Activated gamma-delta T cell treated with Interleukin-2 at 50 U/mL for 16 hours (primary cell): ENCODE measurements around the gene PCSK1.
"Not testable (repeated sequence)": the region's sequence is repeated elsewhere in the genome, so short reads cannot be mapped to it uniquely, and the experiment has no call there.

ENCODE experiments used
- DNase-seq: peaks from one replicate; pipeline ENCODE4 v3.0.0-alpha.2; 2020

Gene PCSK1

DNA sequence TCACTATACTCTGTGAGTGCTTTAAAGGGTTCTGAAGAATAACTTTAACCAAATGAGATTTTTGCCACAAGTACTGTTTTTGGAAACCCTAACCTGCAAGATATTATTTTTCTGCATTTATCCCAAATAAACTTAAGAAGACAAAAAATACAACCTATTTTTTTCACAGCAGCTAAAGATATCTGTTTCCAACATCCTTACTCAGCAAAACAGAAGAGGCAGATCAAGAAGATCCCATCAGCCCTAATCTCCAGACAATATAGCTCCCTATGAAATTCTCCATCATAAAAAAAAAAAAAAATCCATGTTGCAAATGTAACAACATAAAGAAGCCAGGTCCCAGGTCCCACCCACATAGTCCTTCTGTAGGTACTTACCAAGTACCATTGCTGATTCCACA, 7.6 kb downstream of the PCSK1 start:
- no peak for DNase-seq

- DNase-seq, result no peak
Measured at GRCh38 chr5:96415897-96416296, 17.2 kb downstream of the PCSK1 start.

- DNase-seq, result no peak
Measured at GRCh38 chr5:96412868-96413449, 20.1 kb downstream of the PCSK1 start.

GRCh38 chr5:96410013-96410412, 23.0 kb downstream of the PCSK1 start:
- no peak for DNase-seq

DNA sequence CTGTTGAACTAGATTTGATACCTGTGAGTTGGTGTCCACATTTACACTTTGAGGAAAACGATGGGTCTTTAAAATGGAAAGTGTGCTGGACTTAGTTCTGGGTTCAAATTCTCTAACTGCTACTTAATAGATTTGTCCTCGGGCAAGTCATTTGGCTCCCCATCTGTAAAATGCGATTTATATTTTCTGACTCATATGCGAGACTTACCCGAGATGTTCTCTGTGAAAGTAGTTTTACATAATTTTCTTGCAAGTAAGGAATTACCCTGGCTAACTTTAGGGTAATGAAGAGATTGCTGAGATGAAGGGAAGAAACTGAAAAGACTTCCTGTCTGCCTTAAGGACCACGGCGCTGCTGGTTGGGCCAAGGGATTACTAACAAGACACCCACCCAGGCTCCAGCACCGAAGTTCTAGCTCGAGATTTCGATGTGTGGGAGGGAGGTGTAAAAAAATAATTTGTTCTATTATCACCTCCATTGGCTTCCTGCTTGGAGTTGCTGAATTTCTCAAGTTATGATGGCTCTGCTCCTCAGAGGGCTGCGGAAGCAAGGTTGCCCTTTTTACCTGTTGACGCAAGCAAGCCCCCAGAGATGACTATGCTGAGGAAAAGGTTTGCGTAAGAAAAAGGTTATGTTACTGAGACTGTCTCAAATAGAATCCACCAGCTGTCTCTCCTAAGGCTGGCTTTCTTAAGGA, 24.1 kb downstream of the PCSK1 start:
- no peak for DNase-seq

DNA sequence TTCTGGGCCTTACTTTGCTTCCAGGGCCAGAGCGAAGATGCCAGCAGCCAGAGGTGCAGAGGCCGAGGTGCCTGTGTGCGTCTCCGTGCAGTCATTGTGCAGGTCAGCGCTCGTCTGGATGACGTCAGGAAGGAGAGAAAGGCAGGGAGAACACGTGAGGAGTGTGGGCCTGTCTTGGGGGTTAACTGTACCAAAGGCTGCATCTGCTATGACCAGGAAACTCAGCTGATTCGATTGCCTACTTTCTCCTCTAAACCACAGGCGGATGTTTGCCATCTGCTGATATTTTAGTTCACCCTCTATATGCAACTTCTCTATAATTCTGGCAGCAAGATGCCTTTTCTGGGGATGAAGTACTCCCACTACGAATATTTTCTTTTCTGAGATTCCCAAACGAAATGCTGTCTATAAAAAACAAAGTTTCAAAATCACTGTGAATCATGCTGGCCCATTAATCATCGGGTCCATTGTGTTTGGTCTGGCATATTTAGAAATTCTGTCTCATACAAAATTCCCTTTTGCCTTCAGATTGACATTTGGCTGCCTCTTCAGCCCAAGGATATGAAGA, 24.8 kb downstream of the PCSK1 start:
- DNase-seq, result no peak

- no peak for DNase-seq
Measured at GRCh38 chr5:96407436-96407835, 25.6 kb downstream of the PCSK1 start.

DNA sequence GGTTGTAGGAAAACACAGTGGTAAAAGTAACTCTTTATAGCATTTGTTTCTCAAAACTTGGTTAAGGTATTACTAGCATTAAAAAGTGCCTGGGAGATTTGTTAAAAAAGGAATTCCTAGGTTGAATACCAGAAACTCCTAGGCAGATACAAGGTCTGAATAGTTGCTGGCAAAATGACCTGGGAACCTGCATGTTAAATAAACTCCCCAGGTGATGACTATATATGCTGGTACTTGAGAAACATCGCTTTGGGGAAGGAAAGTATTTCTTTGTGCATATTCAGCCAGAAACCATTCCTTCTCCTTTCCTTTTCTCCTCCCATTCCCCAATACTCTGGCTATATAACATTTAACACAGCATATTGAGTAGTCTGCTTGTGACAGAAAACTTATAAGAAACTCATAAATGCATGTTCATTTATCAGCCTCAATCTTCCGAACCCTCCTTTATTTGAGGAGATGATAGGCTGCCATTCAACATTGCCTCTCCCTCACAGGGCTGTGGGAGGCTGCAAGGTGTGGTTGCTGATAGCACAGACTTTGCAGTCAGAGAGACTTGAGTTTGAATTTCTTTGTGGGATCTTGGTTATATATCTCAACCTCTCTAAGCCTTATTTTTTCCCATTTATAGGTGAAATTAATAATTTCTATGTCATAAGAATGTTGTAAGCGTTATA, 28.7 kb downstream of the PCSK1 start:
- DNase-seq, result no peak

GRCh38 chr5:96402500-96402899, 30.5 kb downstream of the PCSK1 start:
- no peak for DNase-seq

DNA sequence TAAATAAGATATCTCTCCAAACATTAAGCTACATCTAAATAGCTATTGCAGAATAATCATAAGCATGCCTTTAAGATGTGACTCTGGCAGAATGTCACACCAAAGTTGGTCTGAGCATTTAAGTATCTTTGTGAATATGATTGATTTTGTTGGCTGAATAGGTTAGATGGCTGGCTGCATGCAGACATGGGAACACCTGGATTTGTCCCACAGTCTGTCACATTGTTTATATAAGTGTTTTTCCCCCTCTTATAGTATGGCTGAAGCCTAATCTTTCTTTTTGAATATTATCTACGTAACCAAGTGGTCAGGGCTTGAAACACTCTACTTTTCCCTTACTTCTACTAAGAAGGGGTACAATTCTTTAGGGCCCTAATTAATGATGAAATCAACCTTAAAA, 36.2 kb downstream of the PCSK1 start:
- no peak for DNase-seq

DNA sequence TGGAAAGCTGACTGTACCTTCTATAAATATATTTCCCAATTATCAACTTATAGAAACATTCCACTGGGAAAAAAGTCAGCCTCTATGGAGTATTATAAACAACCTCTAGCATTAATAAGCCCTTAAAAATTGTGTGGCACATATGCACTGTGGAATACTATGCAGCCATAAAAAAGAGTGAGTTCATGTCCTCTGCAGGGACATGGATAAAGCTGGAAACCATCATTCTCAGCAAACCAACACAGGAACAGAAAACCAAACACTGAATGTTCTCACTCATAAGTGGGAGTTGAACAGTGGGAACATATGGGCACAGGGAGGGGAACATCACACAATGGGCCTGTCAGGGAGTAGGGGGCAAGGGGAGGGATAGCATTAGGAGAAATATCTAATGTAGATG, 37.8 kb downstream of the PCSK1 start:
- not testable (repeated sequence) for DNase-seq

DNA sequence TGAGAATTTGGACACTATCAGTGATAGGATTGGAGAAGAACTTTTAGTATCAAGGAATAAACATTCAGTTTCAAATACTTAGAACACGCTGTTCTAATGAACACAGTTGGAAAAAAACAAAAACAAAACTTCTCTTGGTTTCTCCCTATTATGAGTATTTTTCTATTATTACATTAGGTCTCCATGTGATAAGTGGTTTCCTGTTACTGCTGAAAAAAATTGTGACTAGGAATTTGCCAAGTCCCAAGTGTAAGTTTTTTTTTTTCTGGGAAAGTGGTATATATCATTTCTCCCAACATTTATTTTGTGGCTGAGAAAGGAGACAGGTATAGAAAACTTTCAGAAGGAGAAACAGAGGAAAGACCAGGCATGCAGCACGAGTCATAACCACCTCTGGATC, 41.1 kb downstream of the PCSK1 start:
- DNase-seq, result no peak

GRCh38 chr5:96388176-96388575, 44.9 kb downstream of the PCSK1 start:
- no peak for DNase-seq

- no peak for DNase-seq
Measured at GRCh38 chr5:96387616-96388015, 45.4 kb downstream of the PCSK1 start.

- no peak for DNase-seq
Measured at GRCh38 chr5:96385538-96385937, 47.5 kb downstream of the PCSK1 start.

DNA sequence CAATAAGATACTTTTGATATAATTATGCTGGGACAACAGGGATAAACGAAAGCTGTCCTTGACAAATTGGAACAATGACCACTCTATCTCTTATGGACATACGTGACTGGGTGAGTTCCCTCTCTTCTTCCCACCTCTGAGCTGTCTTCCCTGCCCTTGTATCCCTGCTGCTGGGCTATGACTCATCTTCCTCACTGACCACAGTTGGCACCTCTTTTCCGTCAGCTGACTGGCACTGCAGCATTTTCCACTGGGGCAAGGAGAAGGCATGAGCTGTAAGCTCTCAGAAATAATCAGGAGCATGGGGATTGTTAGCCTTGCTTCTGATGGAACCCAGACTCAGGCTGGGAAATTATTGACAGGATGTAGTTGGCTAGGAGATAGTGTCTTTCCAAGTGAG, 48.7 kb downstream of the PCSK1 start:
- no peak for DNase-seq

DNA sequence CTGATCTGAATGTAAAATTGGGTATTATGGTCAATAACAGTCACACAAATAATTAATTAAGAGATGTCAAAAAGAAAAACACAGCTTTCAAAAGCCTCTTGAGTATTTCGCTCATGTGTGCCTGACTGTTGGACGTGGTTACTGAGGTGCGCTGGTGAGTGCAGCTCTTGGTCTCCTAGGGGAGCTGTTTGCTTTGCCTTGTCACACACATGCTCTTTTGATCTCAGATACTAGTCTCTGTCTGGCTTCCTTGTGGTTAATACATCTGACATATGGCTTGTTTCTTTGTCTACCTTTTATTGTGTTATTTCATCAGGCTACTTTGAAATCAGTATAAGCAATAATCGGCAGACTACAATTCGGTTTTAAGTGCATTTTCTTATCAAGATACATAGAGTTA, 51.5 kb downstream of the PCSK1 start:
- DNase-seq, result no peak

- DNase-seq, result no peak
Measured at GRCh38 chr5:96379896-96380295, 53.2 kb downstream of the PCSK1 start.

DNA sequence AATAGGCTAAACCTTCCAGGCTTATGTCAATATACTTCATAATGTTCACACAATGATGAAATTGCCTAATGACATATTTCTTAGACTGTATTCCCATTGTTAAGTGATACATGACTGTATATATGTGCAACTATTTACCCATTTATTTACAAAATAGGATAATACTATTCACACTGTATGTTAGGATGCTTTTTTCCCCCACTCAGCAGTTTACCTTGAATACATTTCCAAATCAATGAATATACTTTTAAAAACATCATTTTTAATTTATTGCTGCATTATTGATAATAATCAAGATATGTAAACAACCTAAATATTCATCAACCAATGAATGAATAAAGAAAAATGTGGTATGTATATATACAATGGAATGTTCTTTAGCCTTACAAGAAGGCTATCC, 55.5 kb downstream of the PCSK1 start:
- no peak for DNase-seq

DNA sequence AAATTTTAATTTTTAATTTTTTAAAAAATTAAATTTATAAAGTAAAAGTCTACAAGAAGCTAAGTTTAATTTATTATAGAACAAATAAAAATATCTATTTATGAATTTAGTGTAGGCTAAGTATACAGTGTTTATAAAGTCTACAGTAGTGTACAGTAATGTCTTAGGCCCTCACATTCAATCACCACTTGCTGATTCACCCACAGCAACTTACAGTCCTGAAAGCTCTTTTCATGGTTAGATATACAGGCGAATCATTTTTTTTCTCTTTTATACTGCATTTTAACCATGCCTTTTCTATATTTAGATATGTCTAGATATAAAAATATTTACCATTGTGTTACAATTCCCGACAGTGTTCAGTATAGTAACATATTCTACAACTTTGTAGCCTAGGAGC, 55.9 kb downstream of the PCSK1 start:
- DNase-seq, result no peak

GRCh38 chr5:96374653-96375052, 58.4 kb downstream of the PCSK1 start:
- no peak for DNase-seq

DNA sequence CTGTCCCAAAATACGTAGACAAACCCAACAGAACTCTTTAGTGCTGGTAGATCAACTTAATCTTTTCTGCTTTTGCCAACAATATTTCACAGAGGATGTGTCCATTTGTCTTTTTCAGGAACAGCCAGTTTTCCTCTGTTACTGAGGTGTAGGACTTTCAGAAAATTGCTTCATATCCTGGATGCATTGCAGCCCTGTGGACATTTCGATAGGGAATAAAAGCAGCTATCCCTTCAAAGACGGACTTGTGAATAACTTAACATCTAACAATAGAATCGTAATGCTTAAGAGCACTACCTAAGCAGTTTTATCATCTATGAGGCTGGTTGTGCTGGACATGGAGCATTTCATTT, 59.7 kb downstream of the PCSK1 start:
- DNase-seq, result no peak

DNA sequence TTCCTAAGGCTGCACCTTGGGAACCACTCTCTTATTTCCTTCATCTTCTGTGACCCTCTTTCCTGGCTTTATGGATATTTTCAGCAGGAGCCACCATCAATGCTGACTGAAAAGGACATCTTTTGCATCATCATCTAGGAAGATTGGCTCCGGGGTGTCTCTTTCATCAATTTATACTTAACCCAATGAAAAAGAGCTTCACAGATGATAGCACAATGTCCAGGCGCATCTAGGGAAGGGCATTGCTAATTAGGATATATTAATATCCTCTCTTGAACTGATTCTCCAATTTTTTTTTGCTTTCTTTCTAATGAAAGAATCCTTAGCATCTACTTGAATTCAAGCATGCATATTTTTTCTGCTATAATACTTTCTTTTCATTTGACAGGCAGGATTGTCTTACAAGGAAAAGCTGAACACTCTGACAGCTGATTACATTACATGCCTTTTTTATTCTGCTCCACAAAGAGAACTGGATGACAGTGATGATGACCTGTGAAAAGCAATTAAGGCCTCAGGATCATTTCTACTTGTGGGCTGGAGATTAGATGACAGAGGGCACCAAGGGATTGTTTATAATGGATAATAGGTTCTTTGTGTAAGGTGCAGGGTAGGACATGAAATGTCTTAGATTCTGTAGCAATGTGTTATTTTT, 60.2 kb downstream of the PCSK1 start:
- no peak for DNase-seq

- no peak for DNase-seq
Measured at GRCh38 chr5:96370976-96371375, 62.1 kb downstream of the PCSK1 start.
